Right forelimb (tissue), 1 donor: ENCODE data around the gene POLE2.
A peak's percentile ranks its signal among the peaks of the same experiment; 100 is the strongest.
"Not testable (repeated sequence)": the region's sequence is repeated elsewhere in the genome, so short reads cannot be mapped to it uniquely, and the experiment has no call there.

ENCODE experiments used
- DNase-seq: peaks from one replicate; pipeline ENCODE4 v3.0.0-alpha.2; 2018

POLE2 gene

DNA sequence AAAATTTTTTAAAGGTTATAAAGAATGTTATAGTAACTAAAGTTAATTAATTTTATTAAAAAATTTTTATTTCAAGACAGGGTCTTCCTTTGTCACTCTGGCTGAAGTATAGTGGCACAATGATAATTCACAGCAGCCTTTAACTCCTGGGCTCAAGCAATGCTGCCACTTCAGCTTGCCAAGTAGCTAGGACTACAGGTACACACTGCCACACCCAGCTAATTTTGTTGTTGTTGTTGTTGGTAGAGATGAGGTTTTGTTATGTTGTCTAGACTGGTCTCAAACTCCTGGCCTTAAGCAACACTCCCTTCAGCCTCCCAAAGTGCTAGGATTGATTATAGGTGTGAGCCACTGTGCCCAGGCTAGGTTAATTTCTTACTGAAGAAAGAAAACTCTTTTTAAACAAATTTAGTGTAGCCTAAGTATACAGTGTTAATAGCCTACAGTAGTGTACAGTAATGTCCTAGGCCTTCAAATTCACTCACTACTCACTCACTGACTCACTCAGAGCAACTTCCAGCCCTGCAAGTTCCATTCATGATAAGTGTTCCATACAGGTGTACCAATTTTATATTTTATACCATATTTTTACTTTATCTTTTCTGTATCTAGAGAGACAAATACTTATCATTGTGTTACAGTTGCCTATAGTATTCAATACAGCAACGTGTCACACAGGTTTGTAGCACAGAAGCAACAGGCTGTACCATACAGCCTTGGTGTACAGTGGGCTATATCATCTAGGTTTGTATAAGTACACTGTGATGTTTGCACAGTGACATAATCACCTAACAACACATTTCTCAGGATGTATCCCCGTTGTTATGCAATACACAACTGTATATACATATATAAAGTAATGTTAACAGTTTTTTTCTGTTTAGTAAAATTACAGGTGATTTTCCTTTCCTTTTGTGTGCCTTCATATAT lies 28.2 kb downstream of the POLE2 start:
- no peak for DNase-seq

DNA sequence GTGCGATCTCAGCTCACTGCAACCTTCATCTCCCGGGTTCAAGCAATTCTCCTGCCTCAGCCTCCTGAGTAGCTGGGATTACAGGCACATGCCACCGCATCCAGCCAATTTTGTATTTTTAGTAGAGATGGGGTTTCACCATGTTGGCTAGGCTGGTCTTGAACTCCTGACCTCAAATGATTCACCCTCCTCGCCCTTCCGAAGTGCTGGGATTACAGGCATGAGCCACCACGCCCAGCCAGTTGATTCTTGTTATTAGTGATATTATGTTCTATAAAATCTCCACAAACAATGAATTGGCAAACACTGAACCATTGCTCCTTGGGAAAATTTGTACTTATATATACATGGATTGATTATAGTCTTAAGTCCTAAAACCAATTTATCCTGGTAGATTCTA lies 30.5 kb downstream of the POLE2 start:
- DNase-seq: not testable (repeated sequence)

DNA sequence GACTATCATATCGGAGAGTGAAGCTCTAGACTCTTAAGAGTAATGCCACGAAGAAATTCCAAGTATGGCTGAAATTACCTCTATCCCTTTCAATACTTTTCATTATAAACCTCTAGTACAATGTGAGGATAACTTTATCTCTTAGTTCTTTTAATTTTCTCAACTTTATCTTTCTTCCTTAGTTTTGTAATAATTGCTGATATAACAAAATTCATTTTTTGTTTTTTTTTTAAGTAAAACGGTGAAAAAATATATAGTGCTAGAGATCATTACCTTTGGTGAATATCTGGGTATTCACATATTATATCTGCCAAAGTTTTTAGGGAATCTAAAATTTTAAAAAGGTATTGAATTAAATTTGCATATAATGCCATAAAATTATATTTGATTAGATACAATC lies 33.5 kb downstream of the POLE2 start:
- no peak for DNase-seq

DNA sequence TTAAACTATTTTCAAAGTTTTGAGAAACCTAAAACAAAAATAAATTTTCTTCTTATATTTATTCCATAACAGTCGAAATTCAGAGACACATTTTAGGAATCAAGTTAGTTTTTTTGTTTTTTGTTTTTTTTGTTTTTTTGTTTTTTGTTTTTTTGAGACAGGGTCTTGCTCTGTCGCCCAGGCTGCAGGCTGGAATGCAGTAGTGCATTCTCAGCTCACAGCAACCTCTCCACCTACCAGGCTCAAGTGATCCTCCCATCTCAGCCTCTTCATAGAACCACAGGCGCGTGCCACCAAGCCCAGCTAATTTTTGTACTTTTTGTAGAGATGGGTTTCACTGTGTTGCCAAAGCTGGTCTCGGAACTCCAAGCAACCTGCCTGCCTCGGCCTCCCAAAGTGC lies 34.5 kb downstream of the POLE2 start:
- no peak for DNase-seq

DNA sequence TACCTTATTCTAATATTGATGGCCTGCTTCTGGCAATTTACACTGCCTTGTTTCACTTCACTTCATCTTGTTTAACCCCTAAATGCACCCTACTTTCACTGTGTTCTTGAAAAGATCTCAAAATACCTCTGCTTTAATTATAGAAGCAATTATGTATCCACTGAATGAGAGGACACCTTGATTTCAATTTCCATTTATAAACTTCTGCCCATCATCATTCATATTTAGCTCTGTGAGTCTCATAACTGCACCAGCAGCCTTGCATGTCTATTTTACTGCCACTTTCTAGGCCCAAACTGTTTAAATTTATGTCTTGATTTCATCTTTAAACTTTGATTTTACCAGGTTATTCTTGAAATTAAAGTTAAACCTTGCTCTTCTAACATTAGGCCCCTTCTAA lies 45.9 kb downstream of the POLE2 start:
- no peak for DNase-seq

DNA sequence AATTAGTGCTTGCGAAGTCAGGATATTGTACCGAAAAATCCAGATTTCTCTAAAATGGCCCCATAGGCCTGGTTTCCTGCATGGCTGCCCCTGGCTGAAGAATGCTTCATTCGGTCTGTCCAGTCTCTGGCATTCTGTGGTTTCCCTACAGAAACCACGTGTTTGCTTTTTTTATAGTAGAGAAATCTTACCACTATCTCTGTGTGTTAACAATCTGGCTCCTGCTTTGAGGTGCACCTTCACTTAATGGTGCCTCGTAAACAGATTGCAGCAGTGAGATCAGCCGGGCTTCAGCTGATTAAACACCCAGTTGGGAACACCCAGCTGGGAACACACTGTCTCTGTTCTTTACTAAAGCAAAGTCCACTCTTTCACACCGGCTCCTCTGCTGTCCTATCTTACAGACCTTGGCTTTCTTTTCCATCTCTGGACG lies 46.3 kb downstream of the POLE2 start:
- DNase-seq: no peak

DNA sequence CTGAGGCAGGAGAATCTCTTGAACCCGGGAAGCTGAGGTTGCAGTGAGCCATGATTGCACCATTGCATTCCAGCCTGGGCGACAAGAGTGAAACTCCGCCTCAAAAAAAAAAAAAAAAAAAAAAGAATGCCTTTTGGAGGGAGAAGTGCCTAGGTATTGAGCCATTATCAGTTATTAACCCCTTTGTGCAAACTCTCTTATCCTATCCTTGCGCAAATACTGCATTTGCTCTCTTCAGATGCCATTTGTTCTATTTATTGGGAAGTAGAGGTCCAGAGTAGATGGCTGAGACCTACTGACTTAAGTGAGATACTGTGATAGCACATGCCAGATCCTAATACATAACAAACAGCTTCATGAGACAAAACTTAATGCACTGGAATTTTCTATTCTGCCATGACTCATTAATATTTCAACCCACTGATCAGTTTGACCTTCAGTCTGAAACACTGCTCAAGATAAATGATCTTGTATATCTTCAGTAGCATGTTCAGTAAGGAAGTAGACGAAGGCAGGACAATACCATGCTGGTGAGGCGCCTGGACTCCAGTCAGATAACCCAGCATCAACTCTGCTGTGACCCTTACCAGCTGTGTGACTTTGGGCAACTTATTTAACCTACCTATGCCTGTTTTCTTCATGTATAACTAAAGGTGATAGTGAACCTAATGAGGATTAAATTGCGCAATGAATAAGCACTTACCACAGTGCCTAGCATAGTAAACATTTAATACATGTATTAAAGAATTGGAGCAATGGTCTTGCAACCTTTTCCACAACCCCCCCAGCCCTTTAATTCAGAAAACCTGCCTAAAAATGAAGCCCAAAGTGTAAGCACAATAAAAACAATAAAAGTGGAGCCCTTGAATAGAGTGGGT lies 47.2 kb downstream of the POLE2 start:
- DNase-seq: no peak

DNA sequence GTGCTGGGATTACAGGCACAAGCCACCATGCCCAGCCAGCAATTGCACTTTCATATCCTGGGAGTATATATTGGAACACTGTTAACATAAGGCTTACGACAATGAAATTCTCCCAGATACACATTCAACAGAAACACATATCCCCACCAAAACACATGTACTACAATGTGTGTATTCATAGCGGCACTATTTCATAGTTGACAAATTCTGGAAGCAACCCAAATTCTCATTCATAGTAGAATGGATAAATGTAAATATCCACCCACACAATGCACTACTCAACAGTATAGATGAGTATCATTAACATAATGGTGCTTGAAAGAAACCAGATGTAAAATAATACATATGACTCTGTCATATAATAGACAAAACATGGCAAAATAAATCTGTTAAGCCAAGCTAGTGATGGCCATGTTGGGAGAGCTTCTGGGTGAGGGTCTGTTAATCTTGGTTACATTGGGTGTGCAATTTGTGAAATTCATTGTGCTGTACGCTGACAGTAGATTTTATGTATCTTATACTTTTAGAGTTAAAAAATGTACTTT lies 50.4 kb downstream of the POLE2 start:
- DNase-seq: no peak

DNA sequence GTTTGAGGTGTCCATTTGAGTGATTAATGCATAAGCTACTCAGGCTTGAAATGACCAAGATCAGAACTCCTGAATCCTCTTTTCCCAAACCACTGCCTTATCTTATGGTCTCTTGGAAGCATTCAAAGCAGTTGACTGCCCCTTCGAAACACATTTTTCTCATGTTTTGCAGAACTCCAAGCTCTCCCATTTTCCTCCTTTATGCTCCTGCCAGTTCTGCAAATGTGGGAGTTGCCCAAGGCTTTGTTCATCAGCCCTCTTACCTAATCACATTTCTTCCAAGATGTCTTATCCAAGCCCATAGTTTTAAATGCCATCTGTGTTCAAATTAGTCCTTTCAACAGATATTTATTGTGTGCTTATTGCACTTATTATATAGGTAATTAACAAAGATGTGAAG lies 51.1 kb downstream of the POLE2 start:
- DNase-seq: no peak

DNA sequence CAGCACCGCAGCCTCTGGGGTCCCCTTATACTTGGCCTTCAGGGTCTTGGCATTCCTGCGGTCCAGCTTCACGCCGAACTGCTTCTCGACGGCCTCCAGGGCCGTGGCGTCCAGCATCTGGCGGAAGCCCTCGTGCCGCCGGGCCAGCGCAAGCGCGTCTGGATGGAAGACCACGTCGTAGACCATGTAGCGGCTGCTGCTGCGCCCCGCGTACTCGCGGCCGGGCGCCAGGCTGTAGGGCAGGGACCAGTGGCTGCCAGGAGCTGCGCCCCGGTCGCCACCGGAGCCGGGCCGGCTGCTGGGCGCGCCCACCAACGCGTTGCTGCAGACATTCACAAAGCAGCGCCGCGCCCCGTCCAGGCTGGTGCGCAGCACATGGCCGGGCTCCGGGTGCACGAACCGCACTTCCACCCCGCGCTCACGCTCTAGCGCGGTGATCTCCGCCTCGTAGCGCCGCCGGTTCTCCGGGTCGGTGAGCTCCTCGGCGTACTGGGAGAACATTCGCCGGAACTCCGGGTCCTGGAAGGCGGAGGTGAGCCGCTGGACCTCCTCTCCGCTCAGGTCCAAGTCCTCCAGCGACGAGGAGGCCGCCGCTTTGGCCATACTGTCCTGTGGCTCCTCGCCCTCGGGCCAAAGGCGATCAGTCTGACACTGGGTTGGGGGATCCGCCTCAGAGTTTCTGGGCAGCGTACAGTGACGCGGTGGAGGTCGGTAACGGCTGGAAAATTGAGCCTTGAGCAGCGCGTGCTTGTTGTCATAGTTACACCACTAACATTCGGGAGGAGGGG lies 53.3 kb downstream of the POLE2 start, which contains the start of gene DNAAF2:
TSS of gene DNAAF2 (minus strand) at position 698 of the 788 bp plus-strand sequence. CDS start at position 603, 95 bp downstream.
- DNase-seq: peak; percentile 80

DNA sequence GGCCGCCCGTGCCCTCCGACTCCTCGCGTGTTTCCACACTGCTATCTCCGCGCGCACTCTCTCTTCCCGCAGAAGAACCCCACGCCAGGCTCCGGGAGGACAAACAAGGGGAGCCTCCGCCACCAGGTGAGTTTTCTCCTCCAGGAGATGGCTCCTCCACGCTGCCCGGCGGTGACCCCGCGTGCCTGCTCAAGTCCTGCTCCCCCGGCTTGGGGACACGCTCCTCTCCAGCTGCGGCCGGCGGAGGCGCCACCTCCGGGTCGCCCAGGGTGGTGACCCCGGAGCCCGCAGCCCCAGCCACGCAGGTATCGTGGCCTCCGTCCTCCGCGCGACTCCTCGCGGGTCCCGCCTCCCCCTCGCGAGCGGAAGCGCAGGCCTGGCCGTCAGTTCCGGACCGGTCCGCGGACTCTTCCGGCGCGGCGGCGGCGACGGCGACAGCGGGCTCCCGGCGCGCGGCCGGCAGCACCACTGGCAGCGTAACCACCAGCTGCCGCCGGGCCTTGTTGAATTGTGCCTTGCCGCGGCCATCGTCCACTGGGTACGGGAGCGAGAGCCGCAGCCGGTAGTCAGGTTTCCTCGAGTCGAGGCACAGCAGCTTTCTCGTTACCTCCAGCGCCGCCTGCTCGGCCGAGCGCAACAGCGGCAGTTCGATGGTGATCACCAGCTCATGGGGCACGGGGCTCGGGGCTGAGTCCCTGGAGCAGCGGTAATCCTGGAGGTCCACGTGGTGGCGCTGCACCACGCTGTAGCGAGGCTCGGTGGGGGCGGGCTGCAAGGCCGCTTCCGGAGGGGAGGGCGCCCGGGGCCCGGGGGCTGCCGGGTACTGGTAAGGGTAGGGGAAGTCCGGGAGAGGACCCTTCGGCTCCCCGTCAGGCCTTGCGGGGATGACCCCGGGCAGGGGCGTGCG lies 54.1 kb downstream of the POLE2 start:
- DNase-seq: peak; percentile 97

DNA sequence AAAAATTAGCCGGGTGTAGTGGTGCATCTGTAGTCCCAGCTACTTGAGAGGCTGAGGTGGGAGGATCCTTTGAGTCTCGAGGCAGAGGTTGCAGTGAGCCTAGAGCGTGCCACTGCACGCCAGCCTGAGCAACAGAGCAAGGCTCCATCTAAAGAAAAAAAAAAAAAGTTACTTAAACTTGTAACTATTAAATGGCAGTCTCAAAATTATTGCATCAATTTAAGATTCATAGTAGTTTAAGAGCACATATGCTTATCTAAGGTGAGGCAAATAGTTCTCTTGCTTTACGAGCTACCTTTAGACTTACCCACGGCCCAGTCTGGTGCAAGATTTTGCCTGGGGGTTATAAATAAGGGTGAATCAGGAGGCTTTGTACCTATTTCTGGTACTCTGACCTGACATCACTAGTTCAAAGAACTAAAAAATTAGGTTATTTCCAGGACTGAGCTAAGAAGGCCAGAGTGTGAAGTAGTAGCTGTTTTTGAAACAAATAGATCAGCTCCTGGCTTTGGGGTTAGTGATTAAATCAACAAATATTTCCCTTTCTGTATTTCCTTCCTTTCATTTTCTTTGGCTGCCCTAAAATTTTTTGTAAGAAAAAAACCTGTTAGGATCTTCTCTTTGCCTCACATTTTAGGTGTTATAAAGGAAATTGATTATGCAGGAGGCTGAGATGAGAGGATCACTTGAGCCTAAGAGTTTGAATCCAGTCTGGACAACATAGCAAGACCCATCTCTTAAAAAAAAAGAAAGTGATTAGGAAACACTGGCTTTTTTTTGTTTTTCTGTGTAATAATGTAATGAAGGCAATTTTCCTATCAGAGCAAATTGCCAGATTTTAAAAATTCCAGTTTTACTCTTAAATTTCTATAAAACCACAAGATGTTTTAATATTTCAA lies 63.8 kb downstream of the POLE2 start:
- no peak for DNase-seq

DNA sequence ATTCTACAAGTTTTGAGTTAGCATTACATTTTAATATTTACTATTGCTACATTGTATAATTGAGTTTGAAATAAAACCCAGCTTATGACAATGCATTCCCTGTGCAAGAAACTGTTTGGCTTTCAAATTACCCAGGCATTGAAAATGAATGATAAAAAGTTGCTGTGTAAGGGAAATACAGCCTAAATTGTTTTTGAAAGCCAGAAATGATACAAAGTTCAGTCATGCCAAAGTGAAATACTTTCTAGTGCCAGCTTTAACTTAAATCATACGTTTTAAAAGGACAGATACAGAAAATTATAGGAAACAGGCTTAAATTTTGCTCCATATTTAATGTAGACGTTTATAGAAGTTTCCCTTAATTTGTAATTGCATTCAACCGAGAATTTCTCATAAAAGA lies 64.6 kb downstream of the POLE2 start:
- DNase-seq: no peak

DNA sequence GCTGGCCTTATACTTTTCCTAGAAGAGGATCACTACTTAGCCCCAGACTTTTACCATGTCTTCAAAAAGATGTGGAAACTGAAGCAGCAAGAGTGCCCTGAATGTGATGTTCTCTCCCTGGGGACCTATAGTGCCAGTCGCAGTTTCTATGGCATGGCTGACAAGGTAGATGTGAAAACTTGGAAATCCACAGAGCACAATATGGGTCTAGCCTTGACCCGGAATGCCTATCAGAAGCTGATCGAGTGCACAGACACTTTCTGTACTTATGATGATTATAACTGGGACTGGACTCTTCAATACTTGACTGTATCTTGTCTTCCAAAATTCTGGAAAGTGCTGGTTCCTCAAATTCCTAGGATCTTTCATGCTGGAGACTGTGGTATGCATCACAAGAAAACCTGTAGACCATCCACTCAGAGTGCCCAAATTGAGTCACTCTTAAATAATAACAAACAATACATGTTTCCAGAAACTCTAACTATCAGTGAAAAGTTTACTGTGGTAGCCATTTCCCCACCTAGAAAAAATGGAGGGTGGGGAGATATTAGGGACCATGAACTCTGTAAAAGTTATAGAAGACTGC lies 65.9 kb downstream of the POLE2 start:
- no peak for DNase-seq

DNA sequence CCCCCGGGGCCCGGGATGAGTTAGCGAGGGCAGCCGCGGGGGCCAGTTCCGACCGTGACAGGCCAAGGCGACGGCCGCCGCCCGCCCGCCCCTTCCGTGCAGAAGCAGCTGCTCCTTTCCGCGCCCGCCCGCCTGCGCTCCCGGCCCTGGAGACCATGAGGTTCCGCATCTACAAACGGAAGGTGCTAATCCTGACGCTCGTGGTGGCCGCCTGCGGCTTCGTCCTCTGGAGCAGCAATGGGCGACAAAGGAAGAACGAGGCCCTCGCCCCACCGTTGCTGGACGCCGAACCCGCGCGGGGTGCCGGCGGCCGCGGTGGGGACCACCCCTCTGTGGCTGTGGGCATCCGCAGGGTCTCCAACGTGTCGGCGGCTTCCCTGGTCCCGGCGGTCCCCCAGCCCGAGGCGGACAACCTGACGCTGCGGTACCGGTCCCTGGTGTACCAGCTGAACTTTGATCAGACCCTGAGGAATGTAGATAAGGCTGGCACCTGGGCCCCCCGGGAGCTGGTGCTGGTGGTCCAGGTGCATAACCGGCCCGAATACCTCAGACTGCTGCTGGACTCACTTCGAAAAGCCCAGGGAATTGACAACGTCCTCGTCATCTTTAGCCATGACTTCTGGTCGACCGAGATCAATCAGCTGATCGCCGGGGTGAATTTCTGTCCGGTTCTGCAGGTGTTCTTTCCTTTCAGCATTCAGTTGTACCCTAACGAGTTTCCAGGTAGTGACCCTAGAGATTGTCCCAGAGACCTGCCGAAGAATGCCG lies 66.7 kb downstream of the POLE2 start:
- peak; percentile 84 for DNase-seq

DNA sequence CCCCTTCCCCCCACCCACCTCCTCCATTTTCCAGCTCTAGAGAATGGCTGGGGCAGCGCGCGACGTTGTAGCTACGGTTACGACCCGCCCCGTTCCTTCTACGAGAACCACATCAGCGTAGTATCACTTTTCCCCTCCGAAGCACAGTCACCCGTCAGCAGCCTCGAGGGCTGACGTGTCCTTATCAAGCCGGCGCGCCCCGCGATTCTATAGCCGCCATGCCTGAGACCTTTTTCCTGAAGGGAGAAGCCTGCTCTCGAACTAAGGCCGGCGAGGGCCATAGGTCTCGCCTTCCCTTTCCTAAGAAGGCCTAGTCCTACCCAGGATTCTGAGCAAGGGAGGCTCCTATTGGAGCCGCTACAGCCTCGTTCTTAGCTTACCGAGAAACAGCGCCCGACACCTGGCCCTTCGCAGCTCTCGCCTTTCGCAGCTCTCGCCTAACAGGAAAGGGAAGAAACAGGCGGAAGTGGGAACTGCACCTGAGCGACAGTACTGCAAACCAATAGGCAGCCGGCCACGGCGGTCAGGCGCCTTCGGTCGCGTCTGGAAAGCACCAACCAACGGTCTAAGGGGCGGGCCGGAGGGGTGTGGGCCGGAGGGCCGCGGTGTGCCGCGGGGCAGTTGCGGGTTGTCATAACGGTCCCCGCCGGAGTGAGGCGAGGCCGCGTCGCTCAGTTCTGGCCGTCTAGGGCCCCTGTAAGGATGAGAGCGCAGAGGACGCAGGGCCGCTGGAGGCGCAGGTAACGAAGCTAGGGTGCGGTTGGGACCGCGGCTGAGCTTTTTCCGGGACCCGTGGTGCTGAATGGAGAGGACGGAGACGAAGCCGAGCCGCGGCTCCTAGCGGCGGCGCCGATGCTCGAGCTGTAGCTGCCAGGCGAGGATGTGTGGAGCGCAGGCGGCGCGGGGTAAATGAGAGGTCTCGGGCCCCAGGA lies 67.6 kb downstream of the POLE2 start, which contains the start of the genes MGAT2 and RPL36AL:
TSS of gene MGAT2 (plus strand) at position 618 of the 932 bp plus-strand sequence. CDS start 470 bp downstream, outside the sequence.
TSS of gene RPL36AL (minus strand) at position 445 of the 932 bp plus-strand sequence. CDS start 1,522 bp downstream, outside the sequence.
- DNase-seq: peak; percentile 98

DNA sequence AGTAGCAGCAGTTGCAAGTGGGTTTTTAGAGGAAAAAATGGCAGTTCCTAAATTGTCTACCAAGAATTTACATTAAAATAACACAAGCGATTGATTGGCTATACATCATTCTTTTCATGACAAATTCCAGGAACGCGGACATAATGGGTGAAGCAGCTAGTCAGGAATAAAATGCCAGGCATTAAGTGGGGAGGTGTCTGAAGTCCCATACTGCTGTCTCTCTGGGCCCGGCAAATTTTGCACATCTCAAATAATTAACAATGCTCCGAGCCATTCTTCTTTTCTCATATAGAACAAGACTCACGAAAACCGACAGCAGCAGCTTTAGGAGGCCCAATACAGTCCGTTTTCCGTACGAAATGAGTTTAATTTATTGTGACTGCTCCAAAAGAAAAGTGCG lies 68.3 kb downstream of the POLE2 start:
- no peak for DNase-seq

DNA sequence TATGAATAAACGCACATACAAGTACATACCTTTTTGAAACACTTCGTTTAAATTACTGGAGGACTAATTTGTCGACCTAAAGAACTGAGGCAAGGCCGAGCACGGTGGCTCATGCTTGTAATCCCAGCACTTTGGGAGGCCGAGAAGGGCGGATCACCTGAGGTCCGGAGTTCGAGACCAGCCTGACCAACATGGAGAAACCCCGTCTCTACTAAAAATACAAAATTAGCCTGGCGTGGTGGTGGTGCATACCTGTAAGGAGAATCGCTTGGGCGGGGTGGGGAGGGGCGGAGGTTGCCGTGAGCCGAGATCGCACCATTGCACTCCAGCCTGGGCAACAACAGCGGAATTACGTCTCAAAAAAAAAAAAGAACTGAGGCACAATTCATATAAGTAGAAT lies 68.7 kb downstream of the POLE2 start:
- not testable (repeated sequence) for DNase-seq
